CD4-positive, alpha-beta T cell treated with Interferon alpha-2 for 1 hour (primary cell): ENCODE data around the gene MRFAP1L1.
"Not testable (repeated sequence)": the region's sequence is repeated elsewhere in the genome, so short reads cannot be mapped to it uniquely, and the experiment has no call there.

Experiments
- DNase-seq, 2 donors: peaks; one replicate each; pipeline ENCODE4 v3.0.0-alpha.2; 2020 to 2022

Gene MRFAP1L1

GRCh38 chr4:6686104-6686787, 23.4 kb downstream of the MRFAP1L1 start:
- DNase-seq: no peak

GRCh38 chr4:6684656-6685055, 25.0 kb downstream of the MRFAP1L1 start:
- DNase-seq: no peak

- no peak for DNase-seq
These were observed 26.6 kb downstream of the MRFAP1L1 start for GRCh38 chr4:6682862-6683590.

- DNase-seq: no peak
These were observed 28.5 kb downstream of the MRFAP1L1 start for GRCh38 chr4:6681191-6681590.

GRCh38 chr4:6680372-6681034, 29.2 kb downstream of the MRFAP1L1 start:
- no peak for DNase-seq

- no peak for DNase-seq
These were observed 32.7 kb downstream of the MRFAP1L1 start for GRCh38 chr4:6676722-6677558.

GRCh38 chr4:6674500-6675149, 35.0 kb downstream of the MRFAP1L1 start:
- peak; percentile 71 to 83 for DNase-seq

GRCh38 chr4:6673660-6674499, 35.8 kb downstream of the MRFAP1L1 start:
- DNase-seq: peak; percentile 96

GRCh38 chr4:6673191-6673659, 36.4 kb downstream of the MRFAP1L1 start:
- DNase-seq: peak; percentile 69 to 75

GRCh38 chr4:6672541-6673190, 37.0 kb downstream of the MRFAP1L1 start:
- DNase-seq: not testable (repeated sequence)

GRCh38 chr4:6672131-6672530, 37.5 kb downstream of the MRFAP1L1 start:
- DNase-seq: no peak

GRCh38 chr4:6671648-6672047, 38.0 kb downstream of the MRFAP1L1 start:
- no peak for DNase-seq

GRCh38 chr4:6668391-6668790, 41.3 kb downstream of the MRFAP1L1 start:
- no peak for DNase-seq

- DNase-seq: no peak
These were observed 44.4 kb downstream of the MRFAP1L1 start for GRCh38 chr4:6665320-6665654.

GRCh38 chr4:6663596-6664393, 45.9 kb downstream of the MRFAP1L1 start:
- no peak for DNase-seq

- no peak for DNase-seq
These were observed 47.1 kb downstream of the MRFAP1L1 start for GRCh38 chr4:6662591-6662990.

GRCh38 chr4:6660430-6660829, 49.2 kb downstream of the MRFAP1L1 start:
- no peak for DNase-seq

GRCh38 chr4:6659897-6660296, 49.8 kb downstream of the MRFAP1L1 start:
- DNase-seq: no peak

- DNase-seq: peak; percentile 43 to 70
These were observed 51.0 kb downstream of the MRFAP1L1 start for GRCh38 chr4:6658597-6659075.

GRCh38 chr4:6658209-6658595, 51.5 kb downstream of the MRFAP1L1 start:
- DNase-seq: no peak
